Right cardiac atrium (tissue), 5 donors: ENCODE measurements around the gene POC1A. TPM values are rescaled to one million over a fixed set of nuclear protein-coding genes. Genes with fewer than 3 reads are reported as not detected.
"Not testable (repeated sequence)": the region's sequence is repeated elsewhere in the genome, so short reads cannot be mapped to it uniquely, and the experiment has no call there.

Experiments used
- ATAC-seq, 2 donors: fragments of 200-7000 bp; cut with Tn5 transposase; one replicate each; pipeline versions ENCODE4 v1.8.0 to v1.9.1; 2020; ENCODE audit warnings: moderate library complexity in 2 of 2, mild to moderate bottlenecking in 1 of 2
- DNase-seq, 3 donors: peaks; one replicate each; pipeline ENCODE4 v3.0.0-alpha.2; 2020
- H3K27ac ChIP-seq: one replicate; pipeline ENCODE4 v1.5.1; 2013; ENCODE audit warnings: mild to moderate bottlenecking, low read length, control low read depth, moderate library complexity
- H3K27me3 ChIP-seq: one replicate; pipeline ENCODE4 v1.6.1; 2013; ENCODE audit not compliant: control insufficient read depth, insufficient read depth
- H3K4me1 ChIP-seq: one replicate; pipeline ENCODE4 v1.6.1; 2013; ENCODE audit warnings: low read length; ENCODE audit not compliant: control insufficient read depth, insufficient read depth
- H3K4me3 ChIP-seq: one replicate; pipeline ENCODE4 v1.5.1; 2013; ENCODE audit warnings: low read length, control low read depth
- H3K9me3 ChIP-seq: one replicate; pipeline ENCODE4 v1.6.1; 2013; ENCODE audit warnings: low read length; ENCODE audit not compliant: control insufficient read depth
- WGBS: extraction: QIAGEN DNeasy Blood & Tissue Kit; methylation state at CpG from one replicate; pipeline ENCODE4 v1.1.7; 2013; 5-methylcytosine and 5-hydroxymethylcytosine counted together
- intact Hi-C, 4 donors: fragments of 100-400 bp; cut with DNase I; formaldehyde crosslinking; loops; one replicate each; pipeline versions ENCODE4 v1.11.0 to v1.14.0; 2022 to 2023
- polyA plus RNA-seq: library from polyadenylated mRNA; stranded (reverse); fragments of 200-250 nt; gene quantifications from one replicate; pipeline ENCODE4 v1.2.3, GENCODE V29; 2013
- total RNA-seq, 4 donors: library from RNA; stranded (reverse); fragmentation: NEBNext Ultra II Directional; extraction: Animal tissue kit (Norgen Biotek cat#: 25700); gene quantifications; one replicate each; pipeline ENCODE4 v1.2.1, GENCODE V29; 2021
- donor health status: healthy with polysubstance abuse.
- donor health status: DM: no; HTN: yes; CAD: no.
- donor health status: DM: no; HTN: no; CAD: no.
- donor health status: DM: no; HTN: yes; CAD: no; lungs with severe emphysema.
- donor health status: DM: yes; HTN: yes; CAD: no.

The POC1A gene
- total and polyA plus RNA-seq, 5 donors: 0.75 to 1.4 (median 1.2) TPM

DNA sequence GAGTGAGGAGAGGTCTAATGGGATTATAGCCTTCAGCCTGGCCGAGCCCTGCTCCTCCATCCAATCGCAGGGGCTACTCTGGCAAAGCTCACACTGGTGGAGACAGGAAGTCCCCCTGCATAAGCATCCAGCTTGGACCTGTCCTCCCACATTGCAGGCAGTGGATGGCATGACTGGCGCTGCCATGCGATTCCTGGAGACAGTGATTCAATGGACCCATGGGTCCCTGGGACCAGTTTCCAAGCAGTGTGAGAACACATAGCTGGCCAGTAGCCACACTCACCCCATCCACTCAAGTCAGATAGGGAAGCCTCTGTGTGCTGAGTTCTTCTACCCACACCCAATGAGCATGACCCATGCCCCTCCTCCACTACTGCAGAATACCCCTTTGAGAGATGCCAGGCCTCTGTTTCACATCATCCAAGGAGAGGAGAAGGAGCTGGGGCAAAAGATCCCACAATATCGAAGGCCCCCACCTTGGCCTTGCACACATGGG, 18.1 kb upstream of the POC1A start:
- 86% methylated on average over 5 of the region's 5 CpGs for WGBS
- ATAC-seq: no peak
- Histone ChIP-seq H3K27ac (no peak overlapping the region), H3K4me1 (no peaks in the 10 kb centered on the region), H3K4me3 (no peak overlapping the region), H3K27me3 (no peaks in the 10 kb centered on the region), H3K9me3 (no peaks in the 10 kb centered on the region)
- intact Hi-C loops: no loop called here
- no peak for DNase-seq

DNA sequence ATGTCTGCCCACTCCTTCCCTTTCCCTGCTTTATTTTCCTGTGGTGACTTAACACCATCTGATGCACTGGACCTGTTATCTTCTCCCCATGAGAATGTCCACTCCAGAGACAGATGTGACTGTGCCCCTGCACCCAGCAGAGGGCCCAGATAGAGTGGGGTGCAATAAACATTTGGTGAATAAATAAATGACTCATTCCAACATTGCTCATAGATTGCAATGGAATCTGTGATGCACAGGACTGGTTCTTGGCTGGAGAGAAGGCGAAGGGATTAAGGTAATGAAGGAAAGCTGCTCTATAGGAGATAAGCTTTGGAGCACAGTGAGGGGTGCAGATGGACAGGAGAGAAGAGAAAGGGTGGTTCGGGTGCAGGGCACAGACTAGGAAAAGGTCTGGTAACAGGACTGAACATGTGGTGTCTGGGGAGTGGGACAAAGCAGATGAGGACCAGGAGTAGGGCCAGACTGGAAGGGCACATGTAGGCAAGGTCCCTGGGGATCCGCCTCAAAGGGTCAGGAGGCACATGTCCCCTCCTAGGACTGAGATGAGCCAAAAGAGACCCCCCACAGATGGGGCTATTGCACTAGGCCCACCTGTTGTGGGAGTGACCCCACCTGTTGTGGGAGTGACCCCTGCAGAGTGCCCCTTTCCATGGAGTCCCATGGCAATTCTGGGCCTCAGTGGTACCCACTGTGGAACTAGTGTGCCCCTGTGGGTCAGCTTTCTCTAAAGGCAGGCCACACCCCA, 17.5 kb upstream of the POC1A start:
- Histone ChIP-seq H3K4me3 (no peak overlapping the region), H3K4me1 (no peaks in the 10 kb centered on the region), H3K9me3 (no peaks in the 10 kb centered on the region), H3K27ac (no peak overlapping the region), H3K27me3 (no peaks in the 10 kb centered on the region)
- 83% methylated on average over 3 of the region's 3 CpGs for WGBS
- intact Hi-C loops: no loop called here
- DNase-seq (no peak), ATAC-seq (no peak)

DNA sequence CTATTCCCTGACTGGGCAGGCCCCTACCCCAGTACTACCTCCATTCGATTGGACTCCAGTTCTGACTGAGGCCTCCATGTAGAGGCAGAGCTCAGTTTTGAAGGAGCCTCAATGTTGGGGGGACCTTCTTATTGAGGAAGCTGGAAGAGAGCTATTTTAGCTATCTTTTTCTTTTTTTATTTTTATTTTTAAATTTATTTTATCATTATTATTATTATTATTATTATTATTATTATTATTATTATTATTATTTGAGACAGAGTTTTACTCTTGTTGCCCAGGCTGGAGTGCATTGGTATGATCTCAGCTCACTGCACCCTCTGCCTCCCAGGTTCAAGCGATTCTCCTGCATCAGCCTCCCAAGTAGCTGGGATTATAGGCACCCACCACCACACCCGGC, 16.0 kb upstream of the POC1A start:
- not testable (repeated sequence) for ATAC-seq

DNA sequence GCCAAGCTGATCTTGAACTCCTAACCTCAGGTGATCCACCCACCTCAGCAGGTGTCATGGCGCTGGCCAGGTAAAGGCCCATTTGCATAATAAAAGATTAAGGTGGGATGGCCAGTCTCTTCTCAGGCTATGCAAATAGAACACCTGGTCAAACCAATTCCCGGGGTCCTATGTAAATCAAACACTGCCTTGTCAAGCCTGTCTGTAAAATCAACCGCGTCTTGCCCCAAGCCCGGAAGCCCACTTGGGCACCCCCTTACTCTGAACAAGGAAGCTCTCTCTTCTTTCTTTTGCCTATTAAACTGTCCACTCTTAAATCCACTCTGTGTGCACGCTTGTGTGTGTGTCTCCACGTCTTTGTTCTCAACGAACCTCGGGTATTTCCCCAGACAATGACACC, 13.0 kb upstream of the POC1A start:
- intact Hi-C loops: no loop called here
- ATAC-seq (no peak), DNase-seq (no peak)
- 44% methylated on average over 9 of the region's 9 CpGs for WGBS
- H3K4me1 ChIP-seq: no peaks in the 10 kb centered on the region
- no peaks in the 10 kb centered on the region for H3K9me3 ChIP-seq
- no peak overlapping the region for H3K4me3 ChIP-seq
- no peak overlapping the region for H3K27ac ChIP-seq
- no peaks in the 10 kb centered on the region for H3K27me3 ChIP-seq

More for the DNA sequence above, 16.0 kb upstream of the POC1A start:
- intact Hi-C loops, H3K4me1 ChIP-seq, H3K9me3 ChIP-seq, H3K27ac ChIP-seq, H3K4me3 ChIP-seq, DNase-seq, H3K27me3 ChIP-seq: not testable (repeated sequence)
- WGBS: 97% methylated on average over 3 of the region's 3 CpGs

DNA sequence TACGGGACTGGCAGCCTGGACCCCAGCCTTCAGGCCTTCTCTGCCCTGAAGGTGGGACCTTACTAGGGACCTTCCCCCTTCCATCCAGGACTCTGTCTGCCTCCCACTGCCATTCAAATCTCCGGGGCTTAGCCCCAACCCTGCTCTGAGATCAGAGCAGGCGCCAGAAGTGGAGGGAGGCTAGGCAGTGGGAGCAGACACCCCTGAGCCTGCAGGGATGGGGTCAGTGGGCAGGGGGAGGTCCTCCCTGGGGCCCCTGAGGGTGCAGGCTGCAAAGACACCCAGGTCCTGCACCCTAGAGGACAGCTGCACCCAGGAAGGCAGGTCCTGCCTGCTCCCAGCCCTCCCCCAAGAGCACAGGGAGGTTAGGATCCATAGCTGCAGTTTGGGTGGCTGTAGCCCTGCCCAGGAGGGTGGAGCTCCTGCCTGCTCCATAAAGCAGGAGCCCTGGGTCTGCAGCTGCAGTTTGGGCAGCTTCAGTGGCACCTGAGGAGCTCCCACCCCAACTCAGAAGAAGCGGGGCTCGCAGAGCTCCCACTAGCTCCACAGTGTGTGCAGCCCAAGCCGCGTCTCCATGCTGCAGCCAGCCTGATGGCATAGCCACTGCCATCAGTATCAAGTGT, 8.1 kb upstream of the POC1A start:
- WGBS: 83% methylated on average over 7 of the region's 7 CpGs

DNA sequence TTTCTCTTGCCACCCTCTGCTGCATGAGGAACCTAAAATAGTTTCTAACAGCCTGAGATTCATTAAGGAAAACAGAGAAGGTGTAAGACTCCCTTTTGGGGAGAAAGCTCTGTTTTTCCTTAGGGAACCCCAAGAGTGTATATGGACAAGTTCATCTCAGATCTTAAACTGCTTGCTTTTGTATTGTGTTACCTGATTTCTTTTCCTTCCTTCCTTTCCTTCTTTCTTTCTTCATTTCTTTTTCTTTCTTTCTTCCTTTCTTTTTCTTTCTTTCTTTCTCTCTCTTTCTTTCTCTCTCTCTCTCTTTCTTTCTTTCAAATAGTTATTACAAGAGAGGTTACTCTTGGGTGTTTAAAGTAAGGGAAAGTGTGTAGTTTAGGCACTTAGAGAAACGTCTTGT, 5.3 kb upstream of the POC1A start:
- Histone ChIP-seq H3K4me3 (no peak overlapping the region), H3K27ac (no peak overlapping the region), H3K9me3 (no peaks in the 10 kb centered on the region), H3K27me3 (no peaks in the 10 kb centered on the region), H3K4me1 (no peaks in the 10 kb centered on the region)
- ATAC-seq (no peak), DNase-seq (no peak)
- intact Hi-C loops: loop anchor here in 1 of 4 donors (5.0 kb wide), 1 partner anchor 33 kb away; no protein-coding TSS in a partner anchor
- WGBS: 20% methylated on average over 1 of the region's 1 CpG

More for the DNA sequence above, 8.1 kb upstream of the POC1A start:
- ATAC-seq: peak in 1 of 2 donors; percentile 22
- Histone ChIP-seq H3K4me3 (no peak overlapping the region), H3K4me1 (no peaks in the 10 kb centered on the region), H3K27me3 (no peaks in the 10 kb centered on the region), H3K27ac (no peak overlapping the region), H3K9me3 (no peaks in the 10 kb centered on the region)
- DNase-seq: no peak
- intact Hi-C loops: no loop called here

DNA sequence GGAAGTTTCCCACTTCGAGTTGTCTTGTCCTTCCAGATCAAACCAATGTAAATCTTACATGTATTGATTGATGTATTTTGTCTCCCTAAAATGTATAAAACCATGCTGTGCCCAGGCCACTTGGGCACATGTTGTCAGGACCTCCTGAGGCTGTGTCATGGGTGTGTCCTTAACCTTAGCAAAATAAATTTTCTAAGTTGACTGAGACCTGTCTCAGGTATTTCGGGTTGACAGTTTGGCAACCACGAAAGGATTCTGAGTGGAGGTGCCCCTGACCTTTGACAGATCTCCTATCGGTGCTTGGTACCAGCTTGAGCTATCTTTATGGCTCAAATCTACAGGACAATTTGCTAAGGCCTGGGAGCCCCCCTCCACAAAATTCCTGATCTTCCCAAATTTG, 1.7 kb upstream of the POC1A start:
- DNase-seq (no peak), ATAC-seq (no peak)
- Histone ChIP-seq H3K27ac (no peak overlapping the region), H3K4me1 (peaks cover 4% of the 10 kb centered on the region), H3K9me3 (no peaks in the 10 kb centered on the region), H3K27me3 (no peaks in the 10 kb centered on the region), H3K4me3 (no peak overlapping the region)
- intact Hi-C loops: loop anchor here in 1 of 4 donors (5.0 kb wide), 1 partner anchor 36 kb away; no protein-coding TSS in a partner anchor
- WGBS: 78% methylated on average over 4 of the region's 4 CpGs

DNA sequence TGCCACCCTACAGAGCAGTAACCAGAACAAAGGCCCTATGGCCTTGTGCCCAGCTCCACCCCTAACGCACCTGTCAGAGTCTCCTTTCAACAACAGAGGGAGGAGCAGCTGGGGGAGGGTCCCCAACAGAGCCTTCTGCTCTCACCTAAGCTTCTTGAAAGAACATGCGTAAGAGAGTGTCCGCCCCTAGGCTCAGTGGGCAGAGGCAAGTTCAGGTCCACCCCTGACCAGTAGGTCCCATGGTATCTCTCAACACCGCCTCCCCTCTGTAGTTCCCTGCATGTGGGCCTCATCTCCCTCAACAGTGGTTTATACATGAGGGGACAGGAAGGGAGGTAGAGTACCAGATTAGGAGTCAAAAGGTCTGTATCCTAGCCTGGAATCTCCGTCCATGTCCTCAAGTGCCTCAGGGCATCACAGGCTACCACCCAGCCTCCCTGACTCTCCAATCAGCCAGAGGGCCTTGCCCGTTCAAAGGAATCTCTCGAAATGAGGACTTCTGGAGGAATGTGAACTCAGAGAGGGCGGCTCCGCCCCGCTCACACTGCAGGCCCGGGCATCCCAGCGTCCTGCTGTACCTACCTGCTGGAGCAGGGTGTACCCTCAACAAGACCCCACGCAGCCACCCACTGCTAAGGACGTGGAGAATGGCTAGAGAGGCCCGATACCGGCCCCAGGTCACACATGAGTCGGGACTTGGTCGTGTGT, 680 bp downstream of the POC1A start:
- H3K4me3 ChIP-seq: peak overlapping the region; percentile 60
- H3K27ac ChIP-seq: no peak overlapping the region
- WGBS: 13% methylated on average over 18 of the region's 18 CpGs
- intact Hi-C loops: no loop called here
- peak in 2 of 3 donors; percentile 66 to 70 for DNase-seq
- H3K9me3 ChIP-seq: no peaks in the 10 kb centered on the region
- ATAC-seq: peak in 1 of 2 donors; percentile 23
- H3K27me3 ChIP-seq: no peaks in the 10 kb centered on the region
- H3K4me1 ChIP-seq: peaks cover 4% of the 10 kb centered on the region

DNA sequence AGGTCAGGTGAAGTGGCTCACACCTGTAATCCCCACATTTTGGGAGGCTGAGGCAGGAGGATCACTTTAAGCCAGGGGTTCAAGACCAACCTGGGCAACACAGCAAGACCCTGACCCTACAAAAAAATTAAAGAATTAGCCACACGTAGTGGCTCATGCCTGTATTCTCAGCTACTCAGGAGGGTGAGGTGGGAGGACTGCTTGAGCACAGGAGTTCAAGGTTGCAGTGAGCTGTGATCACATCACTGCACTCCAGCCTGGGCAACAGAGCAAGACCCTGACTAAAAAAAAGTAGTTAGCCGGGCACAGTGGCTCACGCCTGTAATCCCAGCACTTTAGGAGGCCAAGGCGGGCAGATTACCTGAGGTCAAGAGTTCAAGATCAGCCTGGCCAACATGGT, 2.2 kb downstream of the POC1A start:
- H3K27me3 ChIP-seq, DNase-seq, H3K27ac ChIP-seq, H3K9me3 ChIP-seq, H3K4me1 ChIP-seq, ATAC-seq, intact Hi-C loops, H3K4me3 ChIP-seq: not testable (repeated sequence)
- 89% methylated on average over 4 of the region's 4 CpGs for WGBS

DNA sequence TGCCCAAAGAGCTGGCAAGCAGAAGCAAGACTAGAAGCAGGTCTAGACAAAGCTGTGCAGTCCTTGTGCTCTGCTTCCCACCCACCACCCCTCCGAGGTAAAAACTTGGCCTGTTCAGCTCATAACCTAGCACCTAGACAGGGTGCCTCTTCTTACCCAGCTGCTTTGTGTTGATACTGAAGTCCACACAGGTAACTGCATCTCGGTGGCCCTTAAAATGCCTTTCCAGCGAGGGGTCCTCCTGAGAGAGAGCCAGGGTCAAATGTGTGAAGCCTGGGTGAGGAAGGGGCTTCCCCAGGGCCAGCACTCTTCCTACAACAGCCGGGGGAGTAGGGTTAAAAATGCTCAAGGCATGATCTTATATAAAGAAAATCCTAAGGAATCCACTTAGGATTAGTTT, 3.4 kb downstream of the POC1A start:
- H3K4me1 ChIP-seq: peaks cover 4% of the 10 kb centered on the region
- no peaks in the 10 kb centered on the region for H3K27me3 ChIP-seq
- 90% methylated on average over 4 of the region's 4 CpGs for WGBS
- no peak overlapping the region for H3K27ac ChIP-seq
- no peak overlapping the region for H3K4me3 ChIP-seq
- no peaks in the 10 kb centered on the region for H3K9me3 ChIP-seq
- intact Hi-C loops: no loop called here
- ATAC-seq: no peak
- DNase-seq: no peak

DNA sequence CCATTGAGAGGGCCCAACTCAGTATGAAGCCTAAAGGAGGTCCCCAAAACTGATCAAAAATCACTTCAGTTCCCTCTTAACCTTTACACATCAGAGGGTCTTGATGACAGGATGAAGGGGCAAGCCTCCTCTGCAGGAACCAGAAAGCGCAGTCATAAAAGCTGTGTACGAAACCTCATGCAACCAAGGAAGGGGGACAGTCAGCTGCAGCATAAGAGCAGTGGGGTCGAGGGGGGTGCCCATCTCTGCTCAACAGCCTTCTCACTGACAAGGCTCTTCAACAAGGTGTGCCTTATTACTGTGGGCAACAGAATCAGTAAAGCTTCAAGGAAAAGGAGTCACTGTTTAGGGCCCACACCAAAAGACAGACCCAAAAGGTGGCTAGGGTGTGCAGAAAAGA, 3.9 kb downstream of the POC1A start:
- no peaks in the 10 kb centered on the region for H3K27me3 ChIP-seq
- no peak overlapping the region for H3K4me3 ChIP-seq
- no peaks in the 10 kb centered on the region for H3K9me3 ChIP-seq
- peaks cover 4% of the 10 kb centered on the region for H3K4me1 ChIP-seq
- ATAC-seq (no peak), DNase-seq (no peak)
- H3K27ac ChIP-seq: no peak overlapping the region
- WGBS: 93% methylated on average over 3 of the region's 3 CpGs
- intact Hi-C loops: no loop called here
